Panc1 (cell line): ENCODE data around the gene LOXL3. TPM values are rescaled to one million over a fixed set of nuclear protein-coding genes. Genes with fewer than 3 reads are reported as not detected.

ENCODE experiments used
- ATAC-seq: fragments of 200-7000 bp; cut with Tn5 transposase; 2 replicates; pipeline ENCODE4 v1.9.1; 2020; ENCODE audit warnings: mild to moderate bottlenecking, moderate library complexity
- Bru-seq: library from RNA; stranded (reverse); fragments of 400-500 nt; gene quantifications from one replicate; lab custom pipeline; 2021; lab: Mats Ljungman, UMichigan
- BruChase-seq, 2 experiments: library from RNA; stranded (reverse); fragments of 400-500 nt; gene quantifications; one replicate each; lab custom pipeline; 2021; lab: Mats Ljungman, UMichigan
- BruUV-seq: library from RNA; stranded (reverse); fragments of 400-500 nt; replicated peaks from 2 replicates; lab custom pipeline; 2021; lab: Mats Ljungman, UMichigan
- CTCF ChIA-PET: fragments of 300-600 bp; sonication (Branson Sonifier 250); formaldehyde crosslinking; loops from one replicate; lab custom pipeline; 2022; ENCODE audit warnings: antibody characterized with exemption; lab: Charles Lee
- POLR2A ChIA-PET: fragments of 300-600 bp; sonication (Branson Sonifier 250); formaldehyde crosslinking; loops from one replicate; lab custom pipeline; 2022; ENCODE audit warnings: antibody characterized with exemption; lab: Charles Lee
- DNase-seq: peaks from one replicate; pipeline ENCODE4 v3.0.0-alpha.2; 2010; ENCODE audit warnings: low read depth, low spot score
- H3K27ac ChIP-seq: 2 replicates; pipeline ENCODE4 v1.5.1; 2011; ENCODE audit warnings: mild to moderate bottlenecking, low read length, inconsistent platforms
- H3K27me3 ChIP-seq: fragments of 200-500 bp; sonication (Bioruptor generic); 2 replicates; pipeline ENCODE4 v1.6.0; 2014; ENCODE audit warnings: low read length, inconsistent platforms; ENCODE audit not compliant: control insufficient read depth, insufficient read depth
- H3K36me3 ChIP-seq: fragments of 200-500 bp; sonication (Bioruptor generic); 2 replicates; pipeline ENCODE4 v1.5.1; 2014; ENCODE audit warnings: inconsistent platforms, mild to moderate bottlenecking, low read length, moderate library complexity; ENCODE audit not compliant: control insufficient read depth, insufficient read depth
- H3K4me1 ChIP-seq: 2 replicates; pipeline ENCODE4 v1.5.1; 2011; ENCODE audit warnings: inconsistent platforms, mild to moderate bottlenecking, low read length, moderate library complexity; ENCODE audit not compliant: control insufficient read depth, insufficient read depth
- H3K4me3 ChIP-seq, 2 experiments: 2 replicates each; pipeline ENCODE4 v1.5.1; 2011 to 2012; ENCODE audit warnings: low read depth in 2 of 2, low read length in 2 of 2, mild to moderate bottlenecking in 2 of 2, inconsistent platforms in 1 of 2, moderate library complexity in 1 of 2
- H3K9me3 ChIP-seq: fragments of 200-500 bp; sonication (Bioruptor generic); 2 replicates; pipeline ENCODE4 v1.5.1; 2014; ENCODE audit warnings: low read depth, mild to moderate bottlenecking, inconsistent platforms, low read length, moderate library complexity; ENCODE audit not compliant: control insufficient read depth, insufficient read depth
- POLR2AphosphoS5 ChIP-seq: IDR thresholded peaks from 2 replicates; pipeline ENCODE4 v1.6.1; 2012; ENCODE audit warnings: mild to moderate bottlenecking, low read depth, low read length, moderate library complexity
- SIN3A ChIP-seq: IDR thresholded peaks from 2 replicates; pipeline ENCODE4 v1.6.1; 2012; ENCODE audit warnings: low read depth, mild to moderate bottlenecking, low read length, moderate library complexity, borderline replicate concordance; ENCODE audit not compliant: insufficient read depth
- TCF7L2 ChIP-seq: IDR thresholded peaks from 2 replicates; pipeline ENCODE4 v1.6.1; 2011; ENCODE audit warnings: mild to moderate bottlenecking, low read depth, low read length, inconsistent platforms
- in situ Hi-C: cut with HindIII; loops from 2 replicates; pipeline ENCODE4 v1.10.0; 2016; ENCODE audit warnings: low sequenced_read_pairs, low pct_unique_long_range_greater_than_20kb
- intact Hi-C: fragments of 100-400 bp; cut with micrococcal nuclease; formaldehyde crosslinking; loops from one replicate; pipeline ENCODE4 v1.10.0; 2022; ENCODE audit not compliant: unreplicated experiment
- long read RNA-seq: library from polyadenylated mRNA; unstranded; transcript quantifications from one replicate; pipeline ENCODE4 v2.0.0, GENCODE V29; 2021; ENCODE audit not compliant: unreplicated experiment
- polyA plus RNA-seq: library from polyadenylated mRNA; unstranded; fragments of >200 nt; gene quantifications from one replicate; pipeline ENCODE4 v1.2.1, GENCODE V29; 2012; ENCODE audit warnings: missing spikeins; ENCODE audit not compliant: insufficient read length
- total RNA-seq: library from RNA; stranded (reverse); gene quantifications from one replicate; pipeline ENCODE4 v1.2.1, GENCODE V29; 2021; ENCODE audit not compliant: unreplicated experiment
- TF ChIP-seq, protein P1 (sequence below): fragments of 450-650 bp; IDR thresholded peaks from 2 replicates; pipeline ENCODE4 v1.5.1; 2017; ENCODE audit warnings: mild to moderate bottlenecking
- TF ChIP-seq, protein P2 (sequence below), 2 experiments: IDR thresholded peaks; 2 replicates each; pipeline ENCODE4 v1.6.1; 2011 to 2012; ENCODE audit warnings: low read depth in 2 of 2, control low read depth in 1 of 2, low read length in 1 of 2, mild to moderate bottlenecking in 1 of 2, moderate library complexity in 1 of 2; ENCODE audit not compliant: insufficient read depth in 1 of 2

Gene LOXL3, protein sequence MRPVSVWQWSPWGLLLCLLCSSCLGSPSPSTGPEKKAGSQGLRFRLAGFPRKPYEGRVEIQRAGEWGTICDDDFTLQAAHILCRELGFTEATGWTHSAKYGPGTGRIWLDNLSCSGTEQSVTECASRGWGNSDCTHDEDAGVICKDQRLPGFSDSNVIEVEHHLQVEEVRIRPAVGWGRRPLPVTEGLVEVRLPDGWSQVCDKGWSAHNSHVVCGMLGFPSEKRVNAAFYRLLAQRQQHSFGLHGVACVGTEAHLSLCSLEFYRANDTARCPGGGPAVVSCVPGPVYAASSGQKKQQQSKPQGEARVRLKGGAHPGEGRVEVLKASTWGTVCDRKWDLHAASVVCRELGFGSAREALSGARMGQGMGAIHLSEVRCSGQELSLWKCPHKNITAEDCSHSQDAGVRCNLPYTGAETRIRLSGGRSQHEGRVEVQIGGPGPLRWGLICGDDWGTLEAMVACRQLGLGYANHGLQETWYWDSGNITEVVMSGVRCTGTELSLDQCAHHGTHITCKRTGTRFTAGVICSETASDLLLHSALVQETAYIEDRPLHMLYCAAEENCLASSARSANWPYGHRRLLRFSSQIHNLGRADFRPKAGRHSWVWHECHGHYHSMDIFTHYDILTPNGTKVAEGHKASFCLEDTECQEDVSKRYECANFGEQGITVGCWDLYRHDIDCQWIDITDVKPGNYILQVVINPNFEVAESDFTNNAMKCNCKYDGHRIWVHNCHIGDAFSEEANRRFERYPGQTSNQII
- 1.0 TPM for total RNA-seq
- 1.1 TPM for polyA plus RNA-seq
- percentile 35 among the genes with signal in this experiment for Bru-seq, nascent RNA
- BruChase-seq, experiment 1, labeled RNA remaining after a 2-hour chase: percentile 35 among the genes with signal in this experiment
- percentile 34 among the genes with signal in this experiment for BruChase-seq, experiment 2, labeled RNA remaining after a 6-hour chase
- long read RNA-seq: 0 reads

DNA sequence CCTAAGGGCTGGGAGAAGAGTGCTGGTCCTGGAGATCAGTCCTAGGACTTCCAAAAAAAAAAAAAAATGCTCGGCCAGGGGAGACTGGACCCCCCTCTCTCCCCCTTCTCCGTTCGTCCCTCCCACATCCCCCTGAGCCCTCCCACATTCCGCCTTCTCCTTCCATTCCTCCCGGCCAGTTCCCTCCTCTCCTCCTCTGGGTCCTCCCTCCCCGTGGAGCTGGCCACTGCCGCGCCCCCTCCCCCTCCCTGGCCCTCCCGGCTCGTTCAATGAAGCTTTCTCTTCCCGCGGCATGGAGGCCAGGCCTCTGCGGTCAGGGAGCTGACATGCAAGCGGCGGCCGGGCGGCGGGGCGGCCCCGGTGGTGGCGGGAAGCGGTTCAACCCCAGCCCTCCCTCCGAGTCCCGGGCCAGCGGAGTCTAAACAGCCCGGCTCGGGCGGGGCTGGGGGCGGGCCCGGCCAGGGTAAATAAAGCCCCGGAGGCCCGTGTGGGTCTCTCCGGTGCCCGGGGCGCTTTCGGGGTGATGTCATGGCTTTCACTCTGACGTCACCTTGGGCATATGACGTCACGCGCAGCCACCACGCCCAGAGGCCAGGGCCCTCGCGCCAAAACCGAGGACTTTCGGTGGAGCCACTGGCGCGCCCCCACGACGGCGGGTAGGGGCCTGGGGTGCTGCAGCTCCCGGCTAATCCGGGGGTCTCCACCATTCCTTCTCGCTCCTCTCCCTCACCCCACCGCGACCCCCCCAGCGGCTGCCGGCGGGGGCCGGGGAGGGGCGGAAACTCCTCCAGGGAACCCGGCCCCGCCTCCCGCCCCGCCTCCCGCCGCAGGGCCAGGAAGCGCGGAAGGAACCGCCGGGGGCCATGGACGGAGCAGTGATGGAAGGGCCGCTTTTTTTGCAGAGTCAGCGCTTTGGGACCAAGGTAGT lies at the start of gene LOXL3, which contains the start of gene DOK1:
Gene LOXL3, minus strand, starts transcription at position 51 of the 928 bp plus-strand sequence. CDS start 1,308 bp downstream, outside the sequence.
Gene DOK1, plus strand, starts transcription at position 829 of the 928 bp plus-strand sequence. Its CDS starts 35 bp downstream, at position 864.
- no peaks in the 10 kb centered on the region for H3K9me3 ChIP-seq
- CTCF ChIA-PET: interaction anchor here (0.6 to 1.1 kb wide), 2 partner anchors 18 to 360 kb away, joined by 6 to 14 read pairs; no protein-coding TSS in a partner anchor
- H3K4me3 ChIP-seq: peak within 1 kb of the TSS; percentile 61 to 83
- ATAC-seq (peak; percentile 76), DNase-seq (no peak)
- intact Hi-C loops (no loop called here), in situ Hi-C loops (no loop called here)
- H3K27me3 ChIP-seq: no peaks in the 10 kb centered on the region
- TF ChIP-seq, protein P1, sequence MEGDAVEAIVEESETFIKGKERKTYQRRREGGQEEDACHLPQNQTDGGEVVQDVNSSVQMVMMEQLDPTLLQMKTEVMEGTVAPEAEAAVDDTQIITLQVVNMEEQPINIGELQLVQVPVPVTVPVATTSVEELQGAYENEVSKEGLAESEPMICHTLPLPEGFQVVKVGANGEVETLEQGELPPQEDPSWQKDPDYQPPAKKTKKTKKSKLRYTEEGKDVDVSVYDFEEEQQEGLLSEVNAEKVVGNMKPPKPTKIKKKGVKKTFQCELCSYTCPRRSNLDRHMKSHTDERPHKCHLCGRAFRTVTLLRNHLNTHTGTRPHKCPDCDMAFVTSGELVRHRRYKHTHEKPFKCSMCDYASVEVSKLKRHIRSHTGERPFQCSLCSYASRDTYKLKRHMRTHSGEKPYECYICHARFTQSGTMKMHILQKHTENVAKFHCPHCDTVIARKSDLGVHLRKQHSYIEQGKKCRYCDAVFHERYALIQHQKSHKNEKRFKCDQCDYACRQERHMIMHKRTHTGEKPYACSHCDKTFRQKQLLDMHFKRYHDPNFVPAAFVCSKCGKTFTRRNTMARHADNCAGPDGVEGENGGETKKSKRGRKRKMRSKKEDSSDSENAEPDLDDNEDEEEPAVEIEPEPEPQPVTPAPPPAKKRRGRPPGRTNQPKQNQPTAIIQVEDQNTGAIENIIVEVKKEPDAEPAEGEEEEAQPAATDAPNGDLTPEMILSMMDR: no peak
- no peak for TF ChIP-seq TCF7L2
- TF ChIP-seq SIN3A: no peak
- TF ChIP-seq, protein P2, sequence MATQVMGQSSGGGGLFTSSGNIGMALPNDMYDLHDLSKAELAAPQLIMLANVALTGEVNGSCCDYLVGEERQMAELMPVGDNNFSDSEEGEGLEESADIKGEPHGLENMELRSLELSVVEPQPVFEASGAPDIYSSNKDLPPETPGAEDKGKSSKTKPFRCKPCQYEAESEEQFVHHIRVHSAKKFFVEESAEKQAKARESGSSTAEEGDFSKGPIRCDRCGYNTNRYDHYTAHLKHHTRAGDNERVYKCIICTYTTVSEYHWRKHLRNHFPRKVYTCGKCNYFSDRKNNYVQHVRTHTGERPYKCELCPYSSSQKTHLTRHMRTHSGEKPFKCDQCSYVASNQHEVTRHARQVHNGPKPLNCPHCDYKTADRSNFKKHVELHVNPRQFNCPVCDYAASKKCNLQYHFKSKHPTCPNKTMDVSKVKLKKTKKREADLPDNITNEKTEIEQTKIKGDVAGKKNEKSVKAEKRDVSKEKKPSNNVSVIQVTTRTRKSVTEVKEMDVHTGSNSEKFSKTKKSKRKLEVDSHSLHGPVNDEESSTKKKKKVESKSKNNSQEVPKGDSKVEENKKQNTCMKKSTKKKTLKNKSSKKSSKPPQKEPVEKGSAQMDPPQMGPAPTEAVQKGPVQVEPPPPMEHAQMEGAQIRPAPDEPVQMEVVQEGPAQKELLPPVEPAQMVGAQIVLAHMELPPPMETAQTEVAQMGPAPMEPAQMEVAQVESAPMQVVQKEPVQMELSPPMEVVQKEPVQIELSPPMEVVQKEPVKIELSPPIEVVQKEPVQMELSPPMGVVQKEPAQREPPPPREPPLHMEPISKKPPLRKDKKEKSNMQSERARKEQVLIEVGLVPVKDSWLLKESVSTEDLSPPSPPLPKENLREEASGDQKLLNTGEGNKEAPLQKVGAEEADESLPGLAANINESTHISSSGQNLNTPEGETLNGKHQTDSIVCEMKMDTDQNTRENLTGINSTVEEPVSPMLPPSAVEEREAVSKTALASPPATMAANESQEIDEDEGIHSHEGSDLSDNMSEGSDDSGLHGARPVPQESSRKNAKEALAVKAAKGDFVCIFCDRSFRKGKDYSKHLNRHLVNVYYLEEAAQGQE (IDR thresholded peaks at IDR 0.05; ENCODE audit: insufficient read depth in 1 of 2, low read depth in 2 of 2, low read length in 1 of 2): no peak
- TF ChIP-seq POLR2AphosphoS5: no peak
- BruUV-seq: no TSS peak
- no peaks in the 10 kb centered on the region for H3K36me3 ChIP-seq
- POLR2A ChIA-PET: no interaction called here
- peaks cover 17% of the 10 kb centered on the region for H3K4me1 ChIP-seq
- H3K27ac ChIP-seq: no peak within 1 kb of the TSS
